DMS79 (cell line): ENCODE results near the gene HEATR5B.
A peak's percentile ranks its signal among the peaks of the same experiment; 100 is the strongest.
"Not testable (repeated sequence)": the region's sequence is repeated elsewhere in the genome, so short reads cannot be mapped to it uniquely, and the experiment has no call there.

Experiments used
- DNase-seq: peaks from one replicate; lab custom pipeline; 2025; lab: John Stamatoyannopoulos, UW

HEATR5B gene

DNA sequence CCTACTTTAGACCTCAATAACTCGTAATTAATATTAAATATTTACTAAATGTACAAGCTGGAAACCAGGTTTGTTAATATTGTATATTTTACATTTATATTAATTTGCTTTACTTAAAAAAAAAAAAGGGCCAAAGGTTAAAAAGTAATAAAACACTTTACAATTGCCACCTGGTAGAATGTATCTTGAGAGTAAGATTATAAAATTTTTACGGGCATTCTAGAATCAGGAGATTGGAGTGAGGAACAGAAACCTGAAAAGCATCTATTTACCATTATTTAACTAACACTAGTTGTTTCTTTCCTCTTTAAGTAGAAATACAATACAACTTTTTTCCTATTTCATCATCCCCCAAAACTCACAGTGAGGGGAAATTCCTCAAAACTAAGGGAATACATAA is 102.3 kb downstream of the HEATR5B start:
- DNase-seq: no peak

GRCh38 chr2:36979007-36979406 is 105.2 kb downstream of the HEATR5B start:
- DNase-seq: not testable (repeated sequence)

DNA sequence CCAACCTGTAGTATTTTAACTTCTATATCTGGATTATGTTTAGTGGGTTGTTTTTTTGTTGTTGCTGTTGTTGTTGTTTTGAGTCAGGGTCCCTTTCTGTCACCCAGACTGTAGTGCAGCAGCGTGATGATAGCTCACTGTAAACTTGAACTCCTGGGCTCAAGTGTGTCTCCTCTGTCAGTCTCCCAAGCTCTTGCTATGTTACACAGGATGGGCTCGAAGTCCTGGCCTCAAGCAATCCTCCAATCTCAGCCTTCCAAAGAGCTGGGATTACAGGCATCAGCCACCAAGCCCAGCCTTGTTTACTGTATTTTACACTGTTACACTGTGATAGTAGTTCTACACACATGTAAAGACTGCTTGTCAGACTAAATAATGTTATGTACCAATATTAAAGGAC is 108.1 kb downstream of the HEATR5B start:
- DNase-seq: no peak

GRCh38 chr2:36975306-36975705 is 108.9 kb downstream of the HEATR5B start:
- DNase-seq: no peak

DNA sequence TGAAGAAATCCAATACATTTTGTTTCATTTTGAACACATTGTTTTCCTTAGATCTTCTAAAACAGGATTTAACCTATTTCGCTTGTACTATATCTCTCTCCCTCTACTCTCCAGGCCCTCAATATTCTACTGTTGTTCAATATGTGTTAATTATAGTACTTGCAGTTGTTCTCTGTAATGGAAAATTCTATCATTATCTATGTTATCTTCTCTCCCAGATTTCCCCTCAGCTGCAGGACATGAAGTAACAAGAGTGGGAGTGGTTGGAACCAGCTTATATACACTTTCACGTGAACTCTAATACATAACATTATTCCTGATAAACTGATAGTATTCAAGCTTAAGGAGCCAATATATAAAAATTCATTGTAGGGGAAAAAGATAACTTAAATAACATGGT is 110.9 kb downstream of the HEATR5B start:
- no peak for DNase-seq

GRCh38 chr2:36971990-36972389 is 112.2 kb downstream of the HEATR5B start:
- no peak for DNase-seq

- DNase-seq: no peak
These were observed 116.8 kb downstream of the HEATR5B start for GRCh38 chr2:36967236-36967876.

DNA sequence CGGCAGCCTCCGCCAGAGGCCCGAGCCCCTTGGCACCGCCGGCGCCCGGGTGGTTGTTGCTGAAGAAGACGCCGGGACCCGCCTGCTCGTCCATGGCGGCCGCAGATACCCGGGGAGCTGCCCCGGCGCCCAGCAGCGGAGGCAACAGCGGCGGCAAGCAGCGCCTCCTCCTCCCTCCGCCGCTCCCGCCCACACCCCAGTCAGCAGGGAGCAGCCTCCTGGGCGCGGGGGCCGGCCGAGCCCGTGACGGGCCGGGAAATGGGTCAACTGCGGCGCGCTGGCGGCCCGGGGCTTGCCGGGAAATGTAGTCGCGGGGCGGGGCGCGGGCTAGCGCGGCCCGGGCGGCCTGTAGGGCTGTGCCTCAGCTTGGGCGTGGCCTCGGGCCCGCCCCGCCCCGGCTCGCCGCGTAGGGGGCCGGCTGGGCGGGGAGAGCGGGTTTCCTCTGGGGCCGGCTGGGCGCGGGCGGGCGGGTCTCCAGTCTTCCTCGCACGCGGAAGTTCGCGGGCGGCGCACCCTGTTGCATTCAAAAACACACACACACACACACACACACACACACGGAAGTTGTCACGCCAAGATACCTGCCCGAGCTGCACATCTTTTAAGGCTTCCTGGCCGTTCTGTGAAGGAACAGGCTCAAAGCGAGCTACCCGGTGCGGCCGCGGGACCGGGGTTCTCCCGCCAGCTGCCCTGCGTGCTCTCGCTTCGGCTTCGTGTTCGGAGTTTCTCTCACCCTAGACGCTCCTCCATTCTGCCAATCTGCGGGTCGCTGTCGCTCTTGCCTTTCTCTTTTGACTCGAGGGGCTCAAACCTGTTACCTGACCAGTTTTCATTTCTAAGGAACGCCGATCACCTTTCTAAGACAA is 117.6 kb downstream of the HEATR5B start, which contains the start of gene STRN:
STRN (minus strand) TSS at position 167 of the 866 bp plus-strand sequence; CDS start at position 94, 73 bp downstream.
- peak; percentile 83 for DNase-seq

- peak; percentile 8 for DNase-seq
These were observed 118.3 kb downstream of the HEATR5B start for GRCh38 chr2:36965751-36966369.

DNA sequence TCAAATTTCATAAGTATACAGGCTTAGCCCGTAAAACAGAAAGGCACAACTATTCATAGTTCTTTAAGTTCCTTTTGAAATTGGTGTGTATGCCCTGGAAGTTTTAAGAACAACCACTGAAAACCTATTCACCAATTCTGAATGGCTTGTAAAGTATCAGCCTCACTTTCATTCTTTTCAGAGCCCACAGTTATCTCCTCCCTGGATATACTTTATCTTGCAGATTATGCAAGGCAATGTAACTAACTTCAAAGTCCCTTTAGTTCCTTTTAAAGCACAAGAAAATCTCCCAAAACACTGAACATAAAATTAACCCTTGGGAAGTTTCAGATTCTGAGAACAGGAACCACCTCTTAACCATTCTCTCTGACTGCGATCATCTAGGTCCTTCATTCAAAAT is 119.0 kb downstream of the HEATR5B start:
- DNase-seq: no peak

DNA sequence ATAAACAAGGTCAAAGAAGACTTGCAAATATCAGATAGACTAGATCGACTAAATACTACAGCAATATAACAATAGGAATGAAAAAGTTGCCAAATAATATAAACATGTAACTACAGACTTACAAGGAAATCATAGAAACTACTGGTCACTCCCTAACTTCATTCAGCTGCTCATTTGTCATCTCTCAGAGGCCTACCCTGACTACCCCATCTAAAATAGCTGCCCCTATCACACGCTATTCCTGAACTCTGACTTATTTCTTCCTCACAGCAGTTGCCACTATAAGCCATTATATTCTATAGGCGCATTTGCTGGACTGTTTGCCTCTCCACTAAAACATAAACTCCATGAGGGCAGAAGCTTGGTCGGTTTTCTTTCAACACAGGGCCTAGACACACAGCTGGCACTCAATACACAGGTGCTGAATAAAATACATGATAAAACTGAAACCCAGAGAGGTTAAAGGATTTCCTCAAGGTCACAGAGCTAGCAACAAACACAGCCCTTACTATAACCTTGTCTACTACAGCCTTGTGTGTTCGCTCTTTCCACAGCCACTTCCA is 119.6 kb downstream of the HEATR5B start:
- no peak for DNase-seq

- no peak for DNase-seq
These were observed 120.4 kb downstream of the HEATR5B start for GRCh38 chr2:36963734-36964133.

DNA sequence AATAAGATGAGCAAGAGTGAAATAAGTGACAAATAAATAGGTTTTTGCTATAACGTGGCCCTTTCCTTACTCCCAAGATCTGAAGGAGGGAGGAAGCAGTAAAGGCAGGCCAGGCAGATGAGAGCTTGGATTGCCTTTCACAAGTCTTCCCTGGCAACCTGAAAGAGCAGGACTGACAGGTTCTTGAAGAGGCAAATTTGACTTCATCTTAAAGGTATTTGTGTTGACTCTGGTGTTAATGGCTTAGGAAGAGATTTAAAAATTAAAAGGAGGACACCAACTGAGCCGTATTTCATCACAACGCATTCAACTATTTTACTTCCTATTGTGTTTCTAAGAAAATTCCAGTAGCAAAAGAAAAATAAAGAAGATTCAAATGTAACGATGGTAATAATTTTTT is 121.1 kb downstream of the HEATR5B start:
- no peak for DNase-seq

GRCh38 chr2:36960773-36961172 is 123.4 kb downstream of the HEATR5B start:
- no peak for DNase-seq

GRCh38 chr2:36960005-36960675 is 124.0 kb downstream of the HEATR5B start:
- DNase-seq: no peak

DNA sequence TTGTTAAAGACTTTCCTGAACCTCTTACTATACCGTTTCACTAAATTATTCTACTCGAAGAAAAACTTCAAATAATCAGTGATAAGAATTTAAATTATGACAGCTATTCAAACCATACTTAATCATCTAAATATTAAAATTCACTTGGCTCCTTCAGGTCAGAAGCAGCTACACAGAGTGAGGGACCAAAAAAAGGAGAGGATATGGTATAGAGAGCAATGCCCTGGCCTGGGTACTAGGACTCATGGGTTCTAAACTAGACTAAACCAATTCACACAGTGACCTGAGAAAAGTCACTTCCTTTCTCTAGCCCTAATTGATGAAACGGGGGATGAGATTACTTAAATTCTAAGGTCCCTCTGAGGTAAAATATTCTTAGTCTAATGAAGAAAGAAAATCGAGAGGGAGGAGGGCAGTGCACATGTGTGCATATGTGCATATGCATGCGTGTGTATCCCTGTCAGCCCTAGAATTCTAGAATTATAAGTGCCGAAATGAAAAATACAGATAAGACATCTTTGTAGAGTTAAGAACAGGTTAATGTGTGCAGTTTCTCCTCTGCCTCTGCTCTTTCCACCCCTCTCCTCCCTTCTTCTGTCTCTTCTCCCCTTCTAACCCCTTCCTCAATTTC is 129.1 kb downstream of the HEATR5B start:
- DNase-seq: no peak

- no peak for DNase-seq
These were observed 131.4 kb downstream of the HEATR5B start for GRCh38 chr2:36952748-36953197.

GRCh38 chr2:36951574-36951973 is 132.6 kb downstream of the HEATR5B start:
- DNase-seq: no peak

DNA sequence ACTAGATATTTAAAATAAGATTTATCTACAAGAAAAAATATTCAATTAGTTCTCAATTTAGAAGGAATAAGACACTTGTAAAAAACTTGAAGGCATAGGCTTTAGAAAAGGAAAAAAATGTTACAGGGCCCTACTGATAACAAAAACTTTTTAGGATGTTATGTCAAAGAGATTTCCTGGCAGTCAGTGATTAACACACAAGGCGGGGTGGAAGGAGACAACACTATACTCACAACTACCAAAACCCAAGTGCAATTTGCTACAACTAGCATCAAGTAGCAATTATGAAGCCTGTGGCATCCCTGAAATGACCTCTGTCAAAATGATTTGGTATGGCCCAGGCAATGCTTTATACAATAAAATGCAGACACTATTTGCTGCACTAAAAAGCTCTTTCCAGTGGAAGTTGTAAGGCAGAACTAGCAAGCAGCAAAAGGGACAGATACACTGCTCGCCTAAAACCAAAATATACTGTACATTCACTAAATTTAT is 133.1 kb downstream of the HEATR5B start:
- no peak for DNase-seq

GRCh38 chr2:36949845-36950244 is 134.3 kb downstream of the HEATR5B start:
- no peak for DNase-seq

GRCh38 chr2:36945240-36945639 is 138.9 kb downstream of the HEATR5B start:
- not testable (repeated sequence) for DNase-seq
